HG03139 (cell line): ENCODE results near the gene WDPCP.

Experiments
- ATAC-seq: cut with Tn5 transposase; IDR thresholded peaks from one replicate; pipeline ENCODE4 v1.9.1; 2021; ENCODE audit not compliant: unreplicated experiment

Gene WDPCP

GRCh38 chr2:63545023-63545422, 43.3 kb downstream of the WDPCP start:
- ATAC-seq, result no peak

- ATAC-seq, result no peak
Measured at GRCh38 chr2:63544017-63544627, 44.2 kb downstream of the WDPCP start.

GRCh38 chr2:63539416-63540162, 48.7 kb downstream of the WDPCP start:
- no peak for ATAC-seq

DNA sequence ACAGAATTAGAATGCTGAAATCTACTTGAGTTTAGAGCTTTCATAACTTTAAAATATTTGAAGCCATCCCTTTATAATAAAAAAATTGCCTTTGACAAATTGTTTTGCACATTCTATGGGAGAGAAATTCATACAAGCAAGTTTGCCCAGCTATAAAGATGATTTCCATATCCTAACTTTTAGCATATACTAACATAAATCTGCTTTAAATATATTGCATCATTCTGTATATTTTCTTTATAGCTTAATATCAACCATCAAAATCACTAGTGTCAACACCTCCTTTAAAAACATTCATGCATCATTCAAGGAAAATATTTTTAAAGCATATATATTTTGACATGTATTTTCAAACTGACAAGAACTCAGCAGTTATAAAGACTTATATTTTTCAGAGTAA, 49.9 kb downstream of the WDPCP start:
- no peak for ATAC-seq

DNA sequence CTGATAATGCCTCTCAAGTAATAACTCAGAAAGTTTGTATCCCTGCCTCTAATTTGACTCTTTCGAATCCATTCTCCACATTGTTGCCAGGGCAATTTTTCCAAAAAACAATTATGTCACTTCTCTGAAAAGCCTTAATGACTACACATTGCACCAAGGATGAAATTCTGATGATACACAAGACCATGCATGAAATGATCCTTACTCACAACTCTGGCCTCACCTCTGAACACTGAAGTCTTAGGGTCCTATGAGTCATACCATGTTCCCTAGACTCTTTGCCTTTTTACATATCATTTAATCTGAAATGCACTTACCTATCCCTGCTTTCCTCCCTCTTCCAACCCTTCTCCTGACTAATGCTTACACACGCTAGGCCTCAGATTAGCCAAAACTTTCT, 51.0 kb downstream of the WDPCP start:
- ATAC-seq, result no peak

GRCh38 chr2:63530704-63531279, 57.5 kb downstream of the WDPCP start:
- ATAC-seq, result no peak

- no peak for ATAC-seq
Measured at GRCh38 chr2:63525905-63526304, 62.4 kb downstream of the WDPCP start.

DNA sequence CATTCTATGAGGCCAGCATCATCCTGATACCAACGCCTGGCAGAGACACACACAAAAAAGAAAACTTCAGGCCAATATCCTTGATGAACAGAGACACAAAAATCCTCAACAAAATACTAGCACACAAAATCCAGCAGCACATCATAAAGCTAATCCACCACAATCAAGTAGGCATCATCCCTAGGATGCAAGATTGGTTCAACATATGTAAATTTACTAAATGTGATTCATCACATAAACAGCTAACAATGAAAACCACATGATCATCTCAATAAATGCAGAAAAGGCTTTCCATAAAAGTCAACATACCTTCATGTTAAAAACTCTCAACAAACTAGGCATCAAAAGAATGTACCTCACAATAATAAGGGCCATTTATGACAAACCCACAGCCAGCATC, 65.3 kb downstream of the WDPCP start:
- no peak for ATAC-seq

DNA sequence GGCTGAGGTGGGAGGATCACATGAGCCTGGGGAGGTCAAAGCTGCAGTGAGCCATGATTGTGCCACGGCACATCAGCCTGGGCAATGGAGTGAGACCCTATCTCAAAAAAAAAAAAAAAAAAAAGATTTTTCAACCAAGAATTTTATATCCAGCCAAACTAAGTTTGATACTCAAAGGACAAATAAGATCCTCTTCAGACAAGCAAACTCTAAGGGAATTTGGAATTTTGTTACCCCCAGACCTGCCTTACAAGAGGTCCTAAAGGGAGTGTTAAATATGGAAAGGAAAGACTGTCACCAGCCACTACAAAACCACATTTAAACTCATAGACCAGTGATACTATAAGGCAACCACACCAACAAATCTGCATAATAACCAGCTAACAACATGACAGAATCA, 67.5 kb downstream of the WDPCP start:
- no peak for ATAC-seq

- ATAC-seq, result no peak
Measured at GRCh38 chr2:63514781-63515180, 73.5 kb downstream of the WDPCP start.

- ATAC-seq, result no peak
Measured at GRCh38 chr2:63514237-63514716, 74.0 kb downstream of the WDPCP start.

- no peak for ATAC-seq
Measured at GRCh38 chr2:63506320-63506719, 82.0 kb downstream of the WDPCP start.

- no peak for ATAC-seq
Measured at GRCh38 chr2:63503818-63504217, 84.5 kb downstream of the WDPCP start.

DNA sequence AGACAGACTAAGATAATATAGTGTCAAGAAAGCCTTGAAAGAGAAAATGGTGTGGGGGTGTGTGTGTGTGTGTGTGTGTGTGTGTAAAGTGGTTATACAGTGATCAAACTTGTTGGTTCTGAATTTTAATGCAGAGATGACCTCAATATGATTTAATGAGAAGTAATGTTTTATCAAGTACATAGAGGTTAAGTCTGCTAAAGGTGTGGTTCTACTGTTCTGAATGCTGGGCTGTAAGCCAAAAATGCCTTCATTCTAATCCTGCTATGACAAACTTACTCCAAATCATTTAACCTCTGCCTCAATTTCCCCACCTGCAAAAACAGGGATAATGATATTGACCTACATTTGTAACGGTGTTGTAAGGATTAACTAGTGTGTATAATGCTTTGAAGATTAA, 87.9 kb downstream of the WDPCP start:
- no peak for ATAC-seq

- no peak for ATAC-seq
Measured at GRCh38 chr2:63497576-63497975, 90.7 kb downstream of the WDPCP start.

- ATAC-seq, result no peak
Measured at GRCh38 chr2:63494968-63495367, 93.3 kb downstream of the WDPCP start.

DNA sequence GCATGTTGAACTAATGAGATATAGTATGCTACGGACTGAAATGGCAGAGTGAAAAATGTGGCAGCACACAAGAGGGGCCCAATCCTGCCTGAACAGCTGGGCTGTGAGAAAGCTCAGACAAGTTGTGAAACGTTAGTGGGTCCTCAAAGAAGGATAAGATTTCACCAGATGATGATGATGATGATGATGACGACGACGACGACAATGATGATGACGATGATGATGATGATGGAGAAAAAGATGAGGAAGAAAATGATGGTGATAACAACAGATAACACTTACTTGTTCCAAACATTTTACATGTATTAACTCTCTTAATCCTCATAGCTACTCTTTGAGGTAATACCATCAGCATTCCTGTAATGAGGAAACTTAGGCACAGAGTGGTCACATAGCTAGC, 94.2 kb downstream of the WDPCP start:
- ATAC-seq, result no peak

- no peak for ATAC-seq
Measured at GRCh38 chr2:63488118-63488713, 100.1 kb downstream of the WDPCP start.

DNA sequence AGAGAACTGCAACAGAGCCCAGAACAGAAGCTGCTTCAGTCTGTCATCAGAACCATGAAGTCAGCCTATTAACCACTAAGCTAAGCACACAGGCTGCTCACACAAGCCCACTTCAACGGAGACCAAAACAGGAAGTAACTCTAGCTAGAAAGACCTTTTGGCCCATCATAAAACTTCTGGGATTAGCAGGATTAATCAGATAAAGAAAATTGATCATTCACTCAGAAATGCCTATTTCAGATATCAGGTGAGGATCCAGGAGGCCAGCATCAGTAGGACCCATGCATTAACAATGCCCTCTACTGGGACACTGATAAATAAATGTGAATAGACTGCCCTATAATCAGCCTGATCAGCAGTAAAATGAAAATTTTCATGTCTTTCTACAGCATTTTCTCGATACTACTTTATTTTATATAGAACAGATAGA, 101.4 kb downstream of the WDPCP start:
- ATAC-seq, result no peak

GRCh38 chr2:63484901-63485300, 103.4 kb downstream of the WDPCP start:
- ATAC-seq, result no peak

DNA sequence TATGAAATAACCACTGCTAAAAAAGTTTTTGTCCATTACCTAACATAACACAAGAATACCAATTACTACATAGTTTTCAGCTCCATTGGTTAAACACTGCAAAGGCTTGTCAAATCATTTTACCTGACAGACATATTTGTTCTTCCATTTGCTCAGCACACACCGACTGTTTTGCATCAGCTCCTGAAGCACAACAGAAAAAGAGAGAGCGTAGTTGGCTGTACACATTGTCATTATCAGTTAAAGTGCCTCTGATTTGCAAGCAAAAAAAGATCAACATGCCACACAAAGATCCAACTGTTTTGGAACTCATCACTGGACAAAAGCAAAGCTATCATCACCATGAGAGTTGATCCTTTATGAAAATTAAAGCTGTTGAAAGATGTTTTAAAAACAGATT, 103.8 kb downstream of the WDPCP start:
- no peak for ATAC-seq

GRCh38 chr2:63477686-63478085, 110.6 kb downstream of the WDPCP start:
- ATAC-seq, result no peak
